AG10803 (cell line): ENCODE measurements around the gene TMEM94.
"Not testable (repeated sequence)": the region's sequence is repeated elsewhere in the genome, so short reads cannot be mapped to it uniquely, and the experiment has no call there.

Experiments used
- DNase-seq: peaks from one replicate; pipeline ENCODE4 v3.0.0; 2010; ENCODE audit warnings: low read depth
- H3K4me3 ChIP-seq: 2 replicates; pipeline ENCODE4 v1.5.1; 2011; ENCODE audit warnings: mild to moderate bottlenecking, low read length, control low read depth
- CTCF ChIP-seq: conservative IDR thresholded peaks from 2 replicates; pipeline ENCODE4 v1.5.1; 2011; ENCODE audit warnings: mild to moderate bottlenecking, low read length, control low read depth, inconsistent platforms

TMEM94 gene

GRCh38 chr17:75439287-75439686 lies 17.1 kb upstream of the TMEM94 start:
- no peak for DNase-seq
- H3K4me3 ChIP-seq, result no peak overlapping the region
- no peak for TF ChIP-seq CTCF

GRCh38 chr17:75440738-75441448 lies 15.5 kb upstream of the TMEM94 start:
- TF ChIP-seq CTCF, result no peak
- no peak overlapping the region for H3K4me3 ChIP-seq
- no peak for DNase-seq

GRCh38 chr17:75442168-75443103 lies 14.0 kb upstream of the TMEM94 start:
- TF ChIP-seq CTCF, result no peak
- no peak for DNase-seq
- no peak overlapping the region for H3K4me3 ChIP-seq

- H3K4me3 ChIP-seq, result no peak overlapping the region
- DNase-seq, result no peak
- no peak for TF ChIP-seq CTCF
Measured at GRCh38 chr17:75445296-75445695, 11.1 kb upstream of the TMEM94 start.

- not testable (repeated sequence) for H3K4me3 ChIP-seq, DNase-seq
Measured at GRCh38 chr17:75445896-75446295, 10.5 kb upstream of the TMEM94 start.

GRCh38 chr17:75447951-75448856 lies 8.2 kb upstream of the TMEM94 start:
- no peak overlapping the region for H3K4me3 ChIP-seq
- DNase-seq, result no peak
- TF ChIP-seq CTCF, result no peak

GRCh38 chr17:75450270-75450669 lies 6.2 kb upstream of the TMEM94 start:
- no peak overlapping the region for H3K4me3 ChIP-seq
- TF ChIP-seq CTCF, result no peak
- DNase-seq, result peak; percentile 12
